IMR-90 (cell line): ENCODE data around the gene JMJD7. TPM values are rescaled to one million over a fixed set of nuclear protein-coding genes. Genes with fewer than 3 reads are reported as not detected.

Source experiments
- ATAC-seq: fragments of 200-7000 bp; cut with Tn5 transposase; 2 replicates; pipeline ENCODE4 v1.9.1; 2020; ENCODE audit warnings: low read depth, mild to moderate bottlenecking, moderate library complexity
- BruUV-seq: library from RNA; stranded (reverse); fragments of 400-500 nt; replicated peaks from 2 replicates; lab custom pipeline; 2021; lab: Mats Ljungman, UMichigan
- CTCF ChIA-PET: fragments of 300-600 bp; formaldehyde crosslinking; extraction: SDS; loops from one replicate; lab custom pipeline; 2021; ENCODE audit warnings: antibody characterized with exemption; lab: Yijun Ruan, JAX
- POLR2A ChIA-PET: fragments of 300-600 bp; sonication (Branson Sonifier 250); formaldehyde crosslinking; loops from one replicate; lab custom pipeline; 2022; ENCODE audit warnings: antibody characterized with exemption; ENCODE audit not compliant: unreplicated experiment; lab: Charles Lee
- DNase-seq: peaks from one replicate; pipeline ENCODE4 v3.0.0; 2013
- H2AFZ ChIP-seq: replicated peaks from 2 replicates; pipeline ENCODE3; 2013; ENCODE audit warnings: low read length, mild to moderate bottlenecking; ENCODE audit not compliant: poor library complexity
- H2AK5ac ChIP-seq: 2 replicates; pipeline ENCODE4 v1.6.1; 2013; ENCODE audit warnings: low read depth, low read length, inconsistent platforms
- H2AK9ac ChIP-seq: replicated peaks from 2 replicates; pipeline ENCODE3; 2013; ENCODE audit warnings: mild to moderate bottlenecking, low read depth, low read length, moderate library complexity; ENCODE audit not compliant: poor library complexity
- H2BK120ac ChIP-seq: 2 replicates; pipeline ENCODE4 v1.6.1; 2013; ENCODE audit warnings: low read depth, low read length, inconsistent platforms
- H2BK15ac ChIP-seq: 3 replicates; pipeline ENCODE4 v1.6.1; 2013; ENCODE audit warnings: low read depth, low read length, inconsistent platforms
- H2BK20ac ChIP-seq: 2 replicates; pipeline ENCODE4 v1.6.1; 2013; ENCODE audit warnings: low read depth, mild to moderate bottlenecking, inconsistent platforms, low read length, moderate library complexity
- H2BK5ac ChIP-seq: 2 replicates; pipeline ENCODE4 v1.6.1; 2013; ENCODE audit warnings: mild to moderate bottlenecking, low read depth, low read length, inconsistent platforms; ENCODE audit not compliant: poor library complexity, severe bottlenecking
- H3K14ac ChIP-seq: replicated peaks from 2 replicates; pipeline ENCODE4 v1.6.1; 2013; ENCODE audit warnings: low read depth, low read length, inconsistent platforms
- H3K18ac ChIP-seq: 2 replicates; pipeline ENCODE4 v1.6.1; 2013; ENCODE audit warnings: low read depth, low read length, control low read depth
- H3K23ac ChIP-seq: 2 replicates; pipeline ENCODE4 v1.6.1; 2013; ENCODE audit warnings: low read depth, low read length, inconsistent platforms
- H3K27ac ChIP-seq: 2 replicates; pipeline ENCODE4 v1.5.1; 2013; ENCODE audit warnings: mild to moderate bottlenecking, control low read depth, low read length; ENCODE audit not compliant: insufficient read depth
- H3K27me3 ChIP-seq: 2 replicates; pipeline ENCODE4 v1.6.1; 2013; ENCODE audit warnings: low read length; ENCODE audit not compliant: control insufficient read depth, insufficient read depth
- H3K36me3 ChIP-seq: 2 replicates; pipeline ENCODE4 v1.6.1; 2013; ENCODE audit warnings: low read length, mixed read lengths; ENCODE audit not compliant: control insufficient read depth, insufficient read depth
- H3K4ac ChIP-seq: 2 replicates; pipeline ENCODE4 v1.6.1; 2013; ENCODE audit warnings: low read depth, low read length, inconsistent platforms
- H3K4me1 ChIP-seq: 2 replicates; pipeline ENCODE4 v1.6.1; 2013; ENCODE audit warnings: low read length, mixed read lengths; ENCODE audit not compliant: control insufficient read depth, insufficient read depth
- H3K4me2 ChIP-seq: 2 replicates; pipeline ENCODE4 v1.6.1; 2013; ENCODE audit warnings: low read depth, mild to moderate bottlenecking, control low read depth, low read length, moderate library complexity
- H3K4me3 ChIP-seq: 2 replicates; pipeline ENCODE4 v1.5.1; 2013; ENCODE audit warnings: low read depth, mild to moderate bottlenecking, control low read depth, low read length, moderate library complexity; ENCODE audit not compliant: insufficient read depth
- H3K56ac ChIP-seq: 2 replicates; pipeline ENCODE4 v1.6.1; 2013; ENCODE audit warnings: low read length, inconsistent platforms; ENCODE audit not compliant: insufficient read depth; ENCODE audit errors: extremely low read depth
- H3K79me1 ChIP-seq, 2 experiments: 2 replicates each; pipeline ENCODE4 v1.6.1; 2013; ENCODE audit warnings: low read length in 2 of 2, inconsistent platforms in 1 of 2, low read depth in 1 of 2
- H3K9ac ChIP-seq: 2 replicates; pipeline ENCODE4 v1.6.1; 2013; ENCODE audit warnings: low read depth, low read length, control low read depth
- H3K9me1 ChIP-seq: 2 replicates; pipeline ENCODE4 v1.6.1; 2013; ENCODE audit warnings: low read length, inconsistent platforms; ENCODE audit not compliant: insufficient read depth
- H3K9me3 ChIP-seq: 2 replicates; pipeline ENCODE4 v1.6.1; 2013; ENCODE audit warnings: low read length; ENCODE audit not compliant: control insufficient read depth, insufficient read depth
- H4K20me1 ChIP-seq: 2 replicates; pipeline ENCODE4 v1.6.1; 2013; ENCODE audit warnings: low read length, inconsistent platforms; ENCODE audit not compliant: insufficient read depth
- H4K5ac ChIP-seq: 2 replicates; pipeline ENCODE4 v1.6.1; 2013; ENCODE audit warnings: mild to moderate bottlenecking, low read depth, low read length, control low read depth
- H4K8ac ChIP-seq, 2 experiments: 2 replicates each; pipeline ENCODE4 v1.6.1; 2013; ENCODE audit warnings: low read depth in 2 of 2, low read length in 2 of 2, control low read depth in 1 of 2, inconsistent platforms in 1 of 2
- H4K91ac ChIP-seq: 2 replicates; pipeline ENCODE4 v1.6.1; 2013; ENCODE audit warnings: low read depth, low read length, inconsistent platforms; ENCODE audit not compliant: insufficient read depth
- CEBPB ChIP-seq: IDR thresholded peaks from 2 replicates; pipeline ENCODE4 v1.6.1; 2012; ENCODE audit warnings: low read depth, low read length, improper control_type of control experiment
- SMC3 ChIP-seq: fragments of 150-350 bp; IDR thresholded peaks from 2 replicates; pipeline ENCODE4 v1.6.1; 2016; ENCODE audit warnings: low read depth, mild to moderate bottlenecking, antibody characterized with exemption, low read length, moderate library complexity
- WGBS, 2 experiments: methylation state at CpG; one replicate each; pipeline versions ENCODE4 v1.1.5 to v1.1.7; 2013; ENCODE audit warnings: missing lambda C conversion rate in 2 of 2; ENCODE audit not compliant: insufficient read length in 1 of 2; ENCODE audit errors: extremely low coverage in 2 of 2; 5-methylcytosine and 5-hydroxymethylcytosine counted together
- dilution Hi-C: fragments of 300-500 bp; cut with HindIII; formaldehyde crosslinking; loops from one replicate; pipeline ENCODE4 v1.14.3; 2018; ENCODE audit warnings: low sequenced_read_pairs; ENCODE audit not compliant: unreplicated experiment
- in situ Hi-C: fragments of 300-500 bp; cut with MboI; formaldehyde crosslinking; loops from 3 replicates; pipeline ENCODE4 v1.14.3; 2019; ENCODE audit warnings: low sequenced_read_pairs, inconsistent platforms, mixed read lengths
- intact Hi-C: fragments of 100-400 bp; cut with micrococcal nuclease; formaldehyde crosslinking; loops from 2 replicates; pipeline ENCODE4 v1.10.0; 2022
- polyA plus RNA-seq, 3 experiments: library from polyadenylated mRNA; depleted of rRNA; stranded (reverse); fragments of >200 nt; gene quantifications; 2 replicates each; pipeline ENCODE4 v1.2.3, GENCODE V29; 2012; ENCODE audit warnings: low replicate concordance in 1 of 3
- total RNA-seq: library from RNA; depleted of rRNA; stranded (reverse); fragments of >200 nt; gene quantifications from 2 replicates; pipeline ENCODE4 v1.2.3, GENCODE V29; 2012

Gene JMJD7
- total and polyA plus RNA-seq, 2 of the 4 experiments (the other 2 are of a cell fraction), result 5.0 to 6.3 TPM

DNA sequence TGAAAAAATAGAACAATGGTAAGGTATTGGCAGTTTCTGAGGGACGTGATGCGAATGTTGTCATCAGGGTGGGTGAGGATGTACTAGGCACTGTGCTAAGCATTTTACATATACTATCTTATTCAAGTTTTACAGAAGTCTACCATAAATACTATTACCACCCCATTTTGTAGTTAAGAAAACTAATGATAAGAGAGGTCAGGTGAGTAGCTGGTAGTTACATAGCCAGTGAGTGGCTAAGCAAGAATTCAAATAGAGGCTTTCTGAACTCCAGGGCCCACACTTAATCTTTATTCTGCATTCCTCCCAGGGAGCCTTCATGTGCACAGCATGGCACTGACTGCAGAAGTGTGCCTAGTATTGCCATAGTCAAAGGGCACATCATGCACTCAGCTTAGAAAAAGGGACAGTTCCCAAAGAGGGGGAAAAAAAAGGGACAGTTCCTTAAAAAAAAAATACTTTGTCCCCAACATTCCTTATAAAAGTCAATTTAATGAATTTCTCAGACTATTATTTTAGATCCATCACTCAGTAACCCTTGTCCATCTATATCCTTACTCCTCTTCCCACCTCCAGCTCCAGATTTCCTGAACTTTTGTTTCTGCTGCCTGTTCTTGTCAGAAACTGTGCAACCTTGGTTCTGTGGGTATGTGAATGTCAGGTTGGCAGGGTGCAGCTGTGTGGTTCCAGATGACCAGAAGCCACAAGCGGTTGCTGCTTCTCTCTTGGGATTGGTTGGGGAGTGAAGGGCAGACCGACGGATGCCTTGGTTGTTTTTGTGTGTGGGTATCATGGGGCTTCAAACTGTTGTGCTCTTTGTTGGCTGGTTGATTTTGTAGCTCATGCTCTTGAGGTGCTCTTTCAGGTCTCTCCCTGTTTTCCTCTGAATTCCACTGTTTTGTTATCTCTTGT lies 45.3 kb upstream of the JMJD7 start:
- H4K20me1 ChIP-seq, result peaks cover 14% of the 10 kb centered on the region; the same call in 1 of the 2 replicates
- no peak overlapping the region for H3K4me2 ChIP-seq
- dilution Hi-C loops (no loop called here), intact Hi-C loops (no loop called here), in situ Hi-C loops (no loop called here)
- no peak overlapping the region for H2AFZ ChIP-seq
- 0 out of 2 replicates have a peak overlapping the region, but pooled peaks have one; percentile 11 for H3K23ac ChIP-seq
- peaks cover 5% of the 10 kb centered on the region for H3K9me1 ChIP-seq
- 100% methylated on average over 1 of the region's 5 CpGs; no CpG with 5 or more reads in 1 of the 2 experiments for WGBS, 2 experiments
- peaks cover 8% of the 10 kb centered on the region for H3K4me1 ChIP-seq
- no peak for ATAC-seq
- no peak overlapping the region for H4K91ac ChIP-seq
- no peak overlapping the region for H3K18ac ChIP-seq
- no peak overlapping the region for H2BK20ac ChIP-seq
- CTCF ChIA-PET, result interaction anchor here (1.0 kb wide), 1 partner anchor 10 kb away, joined by 3 read pairs; no protein-coding TSS in a partner anchor
- H3K4me3 ChIP-seq, result no peak overlapping the region
- H3K9ac ChIP-seq, result no peak overlapping the region
- BruUV-seq, result no TSS peak
- peaks cover 26 to 67% of the 10 kb centered on the region in 2 experiments for H3K79me1 ChIP-seq
- no peak overlapping the region for H2AK9ac ChIP-seq
- H3K14ac ChIP-seq, result 0 out of 2 replicates have a peak overlapping the region, but pooled peaks have one; percentile 23
- H4K8ac ChIP-seq, result no peak overlapping the region
- POLR2A ChIA-PET, result no interaction called here
- no peak overlapping the region for H2BK15ac ChIP-seq
- H3K9me3 ChIP-seq, result no peaks in the 10 kb centered on the region
- H3K27ac ChIP-seq, result no peak overlapping the region
- H2AK5ac ChIP-seq, result 0 out of 2 replicates have a peak overlapping the region, but pooled peaks have one; percentile 54
- no peak overlapping the region for H2BK120ac ChIP-seq
- H3K27me3 ChIP-seq, result no peaks in the 10 kb centered on the region
- no peaks in the 10 kb centered on the region for H3K36me3 ChIP-seq
- no peak overlapping the region for H4K5ac ChIP-seq
- no peak overlapping the region for H2BK5ac ChIP-seq
- H3K56ac ChIP-seq, result no peak overlapping the region
- TF ChIP-seq SMC3, result no peak
- no peak for TF ChIP-seq CEBPB
- no peak overlapping the region for H3K4ac ChIP-seq
- no peak for DNase-seq
